C1 segment of cervical spinal cord (tissue), 14 donors: ENCODE measurements around the gene PALMD.

Source experiments
- DNase-seq, 14 donors: peaks; one replicate each; lab custom pipeline; 2025; lab: John Stamatoyannopoulos, UW

Gene PALMD

GRCh38 chr1:99634971-99635624 is 10.8 kb upstream of the PALMD start:
- DNase-seq = no peak

- DNase-seq = no peak
Observed at GRCh38 chr1:99635664-99636063, 10.2 kb upstream of the PALMD start.

GRCh38 chr1:99636647-99637175 is 9.2 kb upstream of the PALMD start:
- DNase-seq = no peak

GRCh38 chr1:99638853-99639252 is 7.1 kb upstream of the PALMD start:
- DNase-seq = no peak

- no peak for DNase-seq
Observed at GRCh38 chr1:99639408-99639807, 6.5 kb upstream of the PALMD start.

GRCh38 chr1:99639945-99640344 is 6.0 kb upstream of the PALMD start:
- DNase-seq = no peak

GRCh38 chr1:99640672-99641071 is 5.2 kb upstream of the PALMD start:
- DNase-seq = no peak

GRCh38 chr1:99641558-99641957 is 4.4 kb upstream of the PALMD start:
- DNase-seq = no peak

GRCh38 chr1:99642053-99642452 is 3.9 kb upstream of the PALMD start:
- DNase-seq = no peak

- no peak for DNase-seq
Observed at GRCh38 chr1:99643021-99643779, 2.7 kb upstream of the PALMD start.

GRCh38 chr1:99644279-99645004 is 1.5 kb upstream of the PALMD start:
- no peak for DNase-seq

- DNase-seq = peak in 1 of 14 donors; percentile 22
Observed at GRCh38 chr1:99645203-99645602, 710 bp upstream of the PALMD start.

- no peak for DNase-seq
Observed at GRCh38 chr1:99646868-99647267, 955 bp downstream of the PALMD start.

GRCh38 chr1:99647490-99647889 is 1.6 kb downstream of the PALMD start:
- no peak for DNase-seq

- DNase-seq = no peak
Observed at GRCh38 chr1:99648107-99648506, 2.2 kb downstream of the PALMD start.

GRCh38 chr1:99650030-99650429 is 4.1 kb downstream of the PALMD start:
- DNase-seq = no peak

- no peak for DNase-seq
Observed at GRCh38 chr1:99650773-99651437, 5.0 kb downstream of the PALMD start.

- no peak for DNase-seq
Observed at GRCh38 chr1:99652881-99653281, 7.0 kb downstream of the PALMD start.

GRCh38 chr1:99655376-99655775 is 9.5 kb downstream of the PALMD start:
- DNase-seq = no peak

GRCh38 chr1:99656701-99657100 is 10.8 kb downstream of the PALMD start:
- no peak for DNase-seq

GRCh38 chr1:99657213-99658030 is 11.5 kb downstream of the PALMD start:
- no peak for DNase-seq
